K562 (cell line): ENCODE data around the gene OPCML. TPM values are rescaled to one million over a fixed set of nuclear protein-coding genes. Genes with fewer than 3 reads are reported as not detected.
A peak's percentile ranks its signal among the peaks of the same experiment; 100 is the strongest.

Source experiments
- ATAC-seq: fragments of 200-7000 bp; cut with Tn5 transposase; 3 replicates; pipeline ENCODE4 v1.9.1; 2020; ENCODE audit warnings: moderate library complexity
- BruUV-seq: library from RNA; stranded (reverse); fragments of 400-500 nt; replicated peaks from 2 replicates; lab custom pipeline; 2021; lab: Mats Ljungman, UMichigan
- CTCF ChIA-PET: fragments of 300-600 bp; formaldehyde crosslinking; extraction: SDS; loops from one replicate; lab custom pipeline; 2021; ENCODE audit warnings: low intra/inter-chr PET ratio; lab: Yijun Ruan, JAX
- POLR2A ChIA-PET: fragments of 300-600, 350-650 bp; sonication (Branson Sonifier 250); formaldehyde crosslinking; extraction: SDS; loops from one replicate; lab custom pipeline; 2021; ENCODE audit warnings: antibody characterized with exemption, inconsistent platforms; lab: Yijun Ruan, JAX
- DNase-seq, 4 experiments: peaks; one replicate each; pipeline versions ENCODE4 v3.0.0 to v3.0.0-alpha.2; 2011 to 2018; ENCODE audit warnings: low spot score in 3 of 4, mixed read lengths in 3 of 4; ENCODE audit errors: extremely low read depth in 1 of 4
- FAIRE-seq: peaks from 2 replicates; lab custom pipeline; 2011; peaks lifted over from hg19 to GRCh38; lab: Jason Lieb, UNC
- H2AFZ ChIP-seq: 2 replicates; pipeline ENCODE4 v1.6.0; 2011; ENCODE audit warnings: low read depth, low read length, control low read depth, inconsistent platforms
- H3K27ac ChIP-seq: fragments of 200-600 bp; 3 replicates; pipeline ENCODE4 v1.8.0; 2011; ENCODE audit warnings: low read depth, mild to moderate bottlenecking, control low read depth, inconsistent platforms, low read length, moderate library complexity, mixed read lengths; ENCODE audit errors: extremely low read depth
- H3K27me3 ChIP-seq, 2 experiments: fragments of 300-600 bp in 1 of 2; 2 replicates in 1 of 2; 3 replicates in 1 of 2; pipeline versions ENCODE4 v1.6.0 to v1.8.0; 2011; ENCODE audit warnings: inconsistent platforms in 2 of 2, low read length in 2 of 2, mild to moderate bottlenecking in 1 of 2, mixed read lengths in 1 of 2, moderate library complexity in 1 of 2; ENCODE audit not compliant: control insufficient read depth in 2 of 2, insufficient read depth in 2 of 2
- H3K36me3 ChIP-seq: fragments of 300-600 bp; 3 replicates; pipeline ENCODE4 v1.8.0; 2011; ENCODE audit warnings: mild to moderate bottlenecking, low read length, inconsistent platforms; ENCODE audit not compliant: control insufficient read depth, insufficient read depth
- H3K4me1 ChIP-seq, 2 experiments: fragments of 200-600 bp in 1 of 2; replicated peaks in 1 of 2; 2 replicates in 1 of 2; 3 replicates in 1 of 2; pipeline versions ENCODE4 v1.5.1 to v1.8.0; 2011; ENCODE audit warnings: inconsistent platforms in 2 of 2, low read length in 2 of 2, mild to moderate bottlenecking in 1 of 2, mixed read lengths in 1 of 2, moderate library complexity in 1 of 2; ENCODE audit not compliant: control insufficient read depth in 2 of 2, insufficient read depth in 2 of 2
- H3K4me2 ChIP-seq: 2 replicates; pipeline ENCODE4 v1.6.1; 2011; ENCODE audit warnings: low read length, control low read depth, inconsistent platforms, mixed read lengths; ENCODE audit not compliant: insufficient read depth
- H3K4me3 ChIP-seq: fragments of 200-600 bp; sonication (generic), shearing (Covaris generic); 2 replicates; pipeline ENCODE4 v1.5.1; 2016; ENCODE audit warnings: control low read depth, inconsistent platforms
- H3K79me2 ChIP-seq: fragments of 200-600 bp; 3 replicates; pipeline ENCODE4 v1.8.0; 2011; ENCODE audit warnings: low read length, inconsistent platforms; ENCODE audit not compliant: control insufficient read depth, insufficient read depth
- H3K9ac ChIP-seq, 2 experiments: 2 replicates each; pipeline versions ENCODE4 v1.6.0 to v1.6.1; 2011; ENCODE audit warnings: low read depth in 2 of 2, low read length in 2 of 2, control low read depth in 1 of 2, inconsistent platforms in 1 of 2, mild to moderate bottlenecking in 1 of 2, mixed read lengths in 1 of 2; ENCODE audit not compliant: insufficient read depth in 1 of 2
- H3K9me1 ChIP-seq: one replicate; pipeline ENCODE4 v1.6.0; 2011; ENCODE audit warnings: inconsistent platforms, mild to moderate bottlenecking, low read length, moderate library complexity; ENCODE audit not compliant: control insufficient read depth, insufficient read depth
- H3K9me3 ChIP-seq: replicated peaks from 2 replicates; pipeline ENCODE4 v1.5.1; 2011; ENCODE audit warnings: low read depth, low read length, inconsistent platforms; ENCODE audit not compliant: control insufficient read depth, insufficient read depth
- H4K20me1 ChIP-seq: replicated peaks from 2 replicates; pipeline ENCODE4 v1.6.1; 2011; ENCODE audit warnings: low read length, inconsistent platforms, mixed read lengths; ENCODE audit not compliant: control insufficient read depth, insufficient read depth
- FOXK1 ChIP-seq: sonication (generic); formaldehyde crosslinking; IDR thresholded peaks from 2 replicates; pipeline ENCODE4 v1.8.0; 2022; ENCODE audit warnings: missing genetic modification reagents, mild to moderate bottlenecking, borderline replicate concordance
- GABPB1 ChIP-seq: sonication (generic); formaldehyde crosslinking; IDR thresholded peaks from 2 replicates; pipeline ENCODE4 v1.8.0; 2022; ENCODE audit warnings: mild to moderate bottlenecking, missing genetic modification reagents
- HMG20A ChIP-seq: fragments of 450-650 bp; formaldehyde crosslinking; conservative IDR thresholded peaks from 2 replicates; pipeline ENCODE4 v1.4.0; 2020; ENCODE audit warnings: mild to moderate bottlenecking, mixed read lengths
- MAFG ChIP-seq: fragments of 450-650 bp; conservative IDR thresholded peaks from 2 replicates; pipeline ENCODE4 v1.6.1; 2016; ENCODE audit warnings: missing genetic modification characterization, missing compliant biosample characterization
- NFIC ChIP-seq: fragments of 450-650 bp; IDR thresholded peaks from 2 replicates; pipeline ENCODE4 v1.6.1; 2017; ENCODE audit warnings: mild to moderate bottlenecking, inconsistent platforms
- NFIX ChIP-seq: fragments of 250-450 bp; sonication (Bioruptor Pico); IDR thresholded peaks from 2 replicates; pipeline ENCODE4 v1.4.0; 2020; ENCODE audit warnings: low read depth, mild to moderate bottlenecking, moderate library complexity
- PHF8 ChIP-seq: fragments of 200-600 bp; sonication (generic); IDR thresholded peaks from 2 replicates; pipeline ENCODE4 v1.6.1; 2012; ENCODE audit warnings: mixed run types, mild to moderate bottlenecking, inconsistent platforms, low read length, moderate library complexity, borderline replicate concordance
- RFX1 ChIP-seq: fragments of 450-650 bp; IDR thresholded peaks from 2 replicates; pipeline ENCODE4 v1.6.1; 2016; ENCODE audit warnings: mild to moderate bottlenecking, moderate library complexity
- ZFP1 ChIP-seq: fragments of 450-650 bp; formaldehyde crosslinking; IDR thresholded peaks from 2 replicates; pipeline ENCODE4 v1.4.0; 2020; ENCODE audit warnings: mild to moderate bottlenecking, mixed read lengths
- ZNF584 ChIP-seq: fragments of 200-800 bp; sonication (Bioruptor generic); IDR thresholded peaks from 2 replicates; pipeline ENCODE4 v1.6.1; 2016; ENCODE audit warnings: low read depth, mild to moderate bottlenecking, missing genetic modification characterization, missing compliant biosample characterization
- WGBS: fragments of 100-300 bp; shearing (Covaris generic); methylation state at CpG from one replicate; pipeline ENCODE4 v1.1.6; 2016; ENCODE audit warnings: low coverage, mixed read lengths; ENCODE audit not compliant: insufficient coverage; ENCODE audit errors: missing lambda C conversion rate; 5-methylcytosine and 5-hydroxymethylcytosine counted together
- in situ Hi-C: fragments of 300-500 bp; cut with MboI; formaldehyde crosslinking; loops from 4 replicates; pipeline ENCODE4 v1.15.0; 2018; ENCODE audit warnings: inconsistent platforms, mixed read lengths
- intact Hi-C: fragments of 100-400 bp; cut with micrococcal nuclease; formaldehyde crosslinking; loops from 2 replicates; pipeline ENCODE4 v1.14.2; 2022
- polyA plus RNA-seq, 8 experiments: library from polyadenylated mRNA; depleted of rRNA in 4 of 8; stranded (reverse) in 5 of 8; unstranded in 3 of 8; fragments of >200 nt; fragmentation: Nextera tagmentation in 2 of 8; fragmentation: Illumina TruSeq in 1 of 8; extraction: Ambion mirVana in 2 of 8; extraction: Trizol in 1 of 8; gene quantifications; 2 replicates each; pipeline versions ENCODE4 v1.2.1 to v1.2.3, GENCODE V29; 2011 to 2014; ENCODE audit warnings: inconsistent platforms in 1 of 8, missing spikeins in 1 of 8
- total RNA-seq, 7 experiments: library from RNA; depleted of rRNA in 6 of 7; stranded (reverse); fragments of >200 nt in 6 of 7; fragmentation: Illumina TruSeq in 2 of 7; extraction: Trizol in 2 of 7; gene quantifications; 2 replicates each; pipeline versions ENCODE4 v1.2.1 to v1.2.3, GENCODE V29; 2011 to 2021; ENCODE audit warnings: low replicate concordance in 1 of 7

The OPCML gene
- total and polyA plus RNA-seq, 9 of the 15 experiments (the other 6 are each of a cell fraction or from before 2014, with no cell fraction given) = not detected

- H3K4me3 ChIP-seq = no peak overlapping the region
- H3K4me1 ChIP-seq = no peaks in the 10 kb centered on the region
- WGBS = 2% methylated on average over 3 of the region's 3 CpGs
- H4K20me1 ChIP-seq = no peaks in the 10 kb centered on the region
- no peak for ATAC-seq
- H3K27me3 ChIP-seq = no peaks in the 10 kb centered on the region; a peak in 1 of 5 replicates
- H2AFZ ChIP-seq = no peak overlapping the region
- TF ChIP-seq HMG20A (CRISPR knock-in tag) (no peak), RFX1 (no peak), ZNF584 (CRISPR knock-in tag) (no peak), ZFP1 (CRISPR knock-in tag) (no peak), NFIC (peak; percentile 51), FOXK1 (CRISPR knock-in tag) (no peak)
- TF ChIP-seq, all 486 proteins: peak for 1
- in situ Hi-C loops = no loop called here
- intact Hi-C loops = no loop called here
- ChIA-PET POLR2A (no interaction called here), CTCF (no interaction called here)
- H3K36me3 ChIP-seq = no peaks in the 10 kb centered on the region
- H3K4me2 ChIP-seq = no peak overlapping the region
- H3K79me2 ChIP-seq = no peaks in the 10 kb centered on the region
- no peaks in the 10 kb centered on the region; the same call in 1 of the 2 replicates for H3K9me3 ChIP-seq
- no peaks in the 10 kb centered on the region for H3K9me1 ChIP-seq
- DNase-seq (no peak), FAIRE-seq (no peak)
- H3K9ac ChIP-seq = no peak overlapping the region
- no peak overlapping the region for H3K27ac ChIP-seq
- BruUV-seq = no TSS peak
These were observed 993.7 kb downstream of the OPCML start for GRCh38 chr11:132538642-132539041.

GRCh38 chr11:132535830-132536229, 996.5 kb downstream of the OPCML start:
- ChIA-PET CTCF (no interaction called here), POLR2A (no interaction called here)
- H3K4me2 ChIP-seq = no peak overlapping the region
- H3K9ac ChIP-seq = no peak overlapping the region
- 3% methylated on average over 2 of the region's 2 CpGs for WGBS
- H2AFZ ChIP-seq = no peak overlapping the region
- ATAC-seq (no peak), FAIRE-seq (no peak), DNase-seq (peak in 1 of 4 experiments; percentile 10)
- no TSS peak for BruUV-seq
- H3K4me1 ChIP-seq = no peaks in the 10 kb centered on the region
- TF ChIP-seq NFIC (peak; percentile 79), GABPB1 (CRISPR knock-in tag) (no peak), PHF8 (no peak), MAFG (tag) (no peak), NFIX (peak; percentile 72)
- H3K36me3 ChIP-seq = no peaks in the 10 kb centered on the region
- H3K27ac ChIP-seq = no peak overlapping the region
- no peaks in the 10 kb centered on the region; a peak in 1 of 5 replicates for H3K27me3 ChIP-seq
- no peaks in the 10 kb centered on the region for H4K20me1 ChIP-seq
- no peaks in the 10 kb centered on the region for H3K79me2 ChIP-seq
- in situ Hi-C loops = no loop called here
- no peak overlapping the region for H3K4me3 ChIP-seq
- intact Hi-C loops = no loop called here
- H3K9me1 ChIP-seq = no peaks in the 10 kb centered on the region
- no peaks in the 10 kb centered on the region; the same call in 1 of the 2 replicates for H3K9me3 ChIP-seq
